Stomach (tissue), 9 donors: ENCODE data around the gene RAI1. TPM values are rescaled to one million over a fixed set of nuclear protein-coding genes. Genes with fewer than 3 reads are reported as not detected.

ENCODE experiments used
- DNase-seq, 2 donors: peaks; one replicate each; pipeline versions ENCODE4 v3.0.0 to v3.0.0-alpha.2; 2013 to 2019
- H3K27ac ChIP-seq, 5 donors: fragments of 200-600 bp in 4 of 5; sonication (generic) in 4 of 5; one replicate each; pipeline ENCODE4 v1.5.1; 2013 to 2019; ENCODE audit warnings: mild to moderate bottlenecking in 1 of 5, moderate library complexity in 1 of 5
- H3K27me3 ChIP-seq, 3 donors: fragments of 200-600 bp; sonication (generic); one replicate each; pipeline ENCODE4 v1.5.1; 2017 to 2019; ENCODE audit warnings: mixed run types in 1 of 3
- H3K36me3 ChIP-seq, 4 donors: fragments of 200-600 bp; sonication (generic); 1 replicate in 3 of 4; 2 replicates in 1 of 4; pipeline ENCODE4 v1.5.1; 2016 to 2019
- H3K4me1 ChIP-seq, 4 donors: fragments of 200-600 bp; sonication (generic); one replicate each; pipeline ENCODE4 v1.5.1; 2016 to 2019
- H3K4me3 ChIP-seq, 4 donors: fragments of 200-600 bp; sonication (generic) in 3 of 4; one replicate each; pipeline ENCODE4 v1.5.1; 2016 to 2019; ENCODE audit warnings: mild to moderate bottlenecking in 1 of 4
- H3K9me3 ChIP-seq, 4 donors: fragments of 200-600 bp; sonication (generic); one replicate each; pipeline ENCODE4 v1.5.1; 2016 to 2019
- CTCF ChIP-seq, 7 experiments: fragments of 450-650 bp in 4 of 7; fragments of 200-600 bp in 3 of 7; sonication (generic) in 3 of 7; IDR thresholded peaks; one replicate each; pipeline ENCODE4 v1.5.1; 2016 to 2019; ENCODE audit warnings: antibody characterized with exemption in 7 of 7, control low read depth in 2 of 7, mild to moderate bottlenecking in 1 of 7
- EP300 ChIP-seq: sonication (generic); formaldehyde crosslinking; IDR thresholded peaks from one replicate; pipeline ENCODE4 v1.6.1; 2017; ENCODE audit warnings: antibody characterized with exemption
- POLR2A ChIP-seq, 4 donors: fragments of 450-650 bp; IDR thresholded peaks; one replicate each; pipeline ENCODE4 v1.6.1; 2016; ENCODE audit warnings: antibody characterized with exemption in 4 of 4, control low read depth in 2 of 4, mild to moderate bottlenecking in 1 of 4, moderate library complexity in 1 of 4
- POLR2AphosphoS5 ChIP-seq, 3 donors: sonication (generic); formaldehyde crosslinking; IDR thresholded peaks; one replicate each; pipeline ENCODE4 v1.6.1; 2016; ENCODE audit warnings: antibody characterized with exemption in 3 of 3
- WGBS, 5 donors: extraction: QIAGEN DNeasy Blood & Tissue Kit in 3 of 5; methylation state at CpG; one replicate each; pipeline versions ENCODE4 v1.1.5 to v1.1.7; 2013 to 2018; 5-methylcytosine and 5-hydroxymethylcytosine counted together
- intact Hi-C: fragments of 100-400 bp; cut with DNase I; formaldehyde crosslinking; loops from one replicate; pipeline ENCODE4 v1.15.1; 2023; ENCODE audit warnings: low total_unique reads
- polyA plus RNA-seq, 3 donors: library from polyadenylated mRNA; stranded (reverse); fragments of 200-250 nt; gene quantifications; one replicate each; pipeline ENCODE4 v1.2.3, GENCODE V29; 2013
- total RNA-seq, 5 donors: library from RNA; depleted of rRNA; stranded (reverse); fragments of >200 nt; gene quantifications; one replicate each; pipeline versions ENCODE4 v1.1.0 to v1.2.3, GENCODE V29; 2014 to 2016
- donor health status: healthy with polysubstance abuse.
- donor health status: Bipolar disorder and iron deficiency.
- donor health status: healthy.

RAI1 gene
- total and polyA plus RNA-seq, 8 donors, result 4.6 to 94.5 (median 28.3) TPM

DNA sequence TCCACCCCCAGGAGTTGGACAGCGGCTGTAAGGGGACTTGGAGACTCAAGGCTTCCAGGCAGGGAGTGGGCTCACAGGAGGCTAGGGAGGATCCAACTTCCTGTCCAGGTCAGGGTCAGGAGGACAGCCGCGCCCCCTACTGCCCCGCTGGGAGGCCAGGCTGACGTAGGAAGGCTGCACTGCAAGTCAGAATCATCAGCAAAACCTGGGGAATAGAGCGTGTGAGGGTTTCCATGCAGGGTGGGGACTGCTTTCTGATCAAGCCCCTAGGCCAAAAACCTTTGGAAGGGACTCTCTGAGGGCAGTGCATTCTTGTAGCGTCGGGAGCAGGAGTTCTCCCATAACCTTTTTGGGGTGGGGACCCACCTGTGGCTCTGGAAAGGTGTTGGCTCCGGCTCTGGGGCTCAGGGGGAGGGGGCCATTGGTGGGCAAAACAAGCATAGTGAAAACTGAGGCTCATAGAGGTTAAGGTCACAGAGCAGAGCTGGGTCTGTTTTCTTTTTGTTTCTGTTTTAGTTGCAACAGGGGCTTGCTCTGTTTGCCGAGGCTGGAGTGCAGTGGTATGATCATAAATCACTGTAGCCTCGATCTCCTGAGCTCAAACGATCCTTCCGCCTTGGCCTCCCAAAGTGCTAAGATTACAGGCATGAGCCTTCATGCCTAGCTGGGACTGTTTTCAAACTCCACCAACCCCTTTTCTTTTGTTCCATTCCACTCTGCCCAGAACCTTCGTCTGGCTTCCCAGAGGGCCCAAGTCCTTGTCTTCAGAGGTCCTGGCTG lies 22.1 kb downstream of the RAI1 start:
- TF ChIP-seq EP300, result no peak
- TF ChIP-seq POLR2A (IDR thresholded peaks at IDR 0.05), result no peak
- no peak for TF ChIP-seq POLR2AphosphoS5 (IDR thresholded peaks at IDR 0.05)
- no peak for TF ChIP-seq CTCF (IDR thresholded peaks at IDR 0.05)

GRCh38 chr17:17704931-17705330 lies 23.7 kb downstream of the RAI1 start:
- no peak overlapping the region for H3K4me3 ChIP-seq
- no peaks in the 10 kb centered on the region for H3K27me3 ChIP-seq
- TF ChIP-seq POLR2A (IDR thresholded peaks at IDR 0.05) (no peak), EP300 (no peak), CTCF (IDR thresholded peaks at IDR 0.05) (no peak)
- no peaks in the 10 kb centered on the region for H3K36me3 ChIP-seq
- peaks cover 48 to 81% (median 73%) of the 10 kb centered on the region in 4 donors for H3K4me1 ChIP-seq
- no peak overlapping the region for H3K27ac ChIP-seq
- 92 to 100% (median 95%) methylated on average over 2 of the region's 2 CpGs for WGBS, 5 donors
- H3K9me3 ChIP-seq, result no peaks in the 10 kb centered on the region
- intact Hi-C loops, result no loop called here
- no peak for DNase-seq

More for the DNA sequence above, 22.1 kb downstream of the RAI1 start:
- H3K27ac ChIP-seq, result no peak overlapping the region
- intact Hi-C loops, result no loop called here
- H3K4me3 ChIP-seq, result no peak overlapping the region
- no peaks in the 10 kb centered on the region for H3K36me3 ChIP-seq
- H3K9me3 ChIP-seq, result no peaks in the 10 kb centered on the region
- peak in 1 of 2 donors; percentile 67 for DNase-seq
- peaks cover 52 to 81% (median 76%) of the 10 kb centered on the region in 4 donors for H3K4me1 ChIP-seq
- H3K27me3 ChIP-seq, result no peaks in the 10 kb centered on the region
- 54 to 64% (median 57%) methylated on average over 14 of the region's 14 CpGs for WGBS, 5 donors

GRCh38 chr17:17706140-17707060 lies 25.1 kb downstream of the RAI1 start:
- Histone ChIP-seq H3K4me3 (no peak overlapping the region), H3K4me1 (peaks cover 48 to 81% (median 73%) of the 10 kb centered on the region in 4 donors), H3K27me3 (no peaks in the 10 kb centered on the region), H3K27ac (no peak overlapping the region), H3K9me3 (no peaks in the 10 kb centered on the region), H3K36me3 (no peaks in the 10 kb centered on the region)
- intact Hi-C loops, result no loop called here
- TF ChIP-seq POLR2AphosphoS5 (IDR thresholded peaks at IDR 0.05) (no peak), CTCF (IDR thresholded peaks at IDR 0.05) (no peak), EP300 (no peak), POLR2A (IDR thresholded peaks at IDR 0.05) (no peak)
- WGBS, 5 donors, result 82 to 90% (median 85%) methylated on average over 12 of the region's 12 CpGs
- no peak for DNase-seq

- Histone ChIP-seq H3K36me3 (no peaks in the 10 kb centered on the region), H3K4me3 (no peak overlapping the region), H3K27ac (peak overlapping the region in 3 of 5 donors; percentile 89 to 95 (median 94)), H3K27me3 (no peaks in the 10 kb centered on the region), H3K4me1 (peaks cover 51 to 81% (median 75%) of the 10 kb centered on the region in 4 donors), H3K9me3 (no peaks in the 10 kb centered on the region)
- intact Hi-C loops, result no loop called here
- no peak for DNase-seq
- TF ChIP-seq EP300 (no peak), POLR2A (IDR thresholded peaks at IDR 0.05) (no peak), POLR2AphosphoS5 (IDR thresholded peaks at IDR 0.05) (no peak), CTCF (IDR thresholded peaks at IDR 0.05) (no peak)
These were observed 27.0 kb downstream of the RAI1 start for GRCh38 chr17:17708295-17708694.
